ENCODE measurements around the gene PSAPL1.

The PSAPL1 gene

DNA sequence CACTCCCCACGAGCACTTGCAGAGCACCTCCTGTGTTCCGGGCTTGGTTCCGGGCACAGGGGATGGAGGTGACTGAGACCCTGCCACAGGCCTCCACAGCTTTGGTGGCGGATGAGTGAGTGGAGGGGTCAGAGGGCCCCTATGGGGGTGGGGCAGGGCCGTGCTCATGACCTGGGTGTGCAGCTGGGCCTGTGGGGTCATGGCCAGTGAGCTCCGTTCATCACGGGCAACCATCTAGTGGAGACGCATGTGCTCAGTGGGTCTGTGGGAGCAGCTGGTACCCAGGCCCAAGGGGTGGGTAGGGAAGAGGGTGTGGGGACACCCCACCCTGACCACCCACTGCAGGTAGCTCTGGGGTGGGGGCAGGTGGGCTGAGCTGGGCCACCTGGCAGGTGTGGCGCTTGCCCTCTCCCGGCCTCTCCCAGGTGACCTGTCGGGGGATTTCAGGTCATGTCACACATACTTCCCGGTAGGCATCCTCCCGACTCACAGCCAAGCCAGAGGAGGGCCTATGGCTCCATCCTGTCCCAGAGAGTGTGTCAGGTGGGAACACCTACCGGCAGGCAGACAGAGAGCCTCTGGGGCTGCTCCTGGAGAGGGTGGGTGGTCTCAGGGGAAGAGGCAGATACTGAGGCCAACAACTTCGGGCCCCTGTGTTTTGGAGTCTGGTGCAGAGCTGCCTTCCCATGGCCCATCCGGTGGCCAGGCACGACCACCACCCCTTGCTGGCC, 3.6 kb downstream of the PSAPL1 start:
- no peak for DNase-seq

DNA sequence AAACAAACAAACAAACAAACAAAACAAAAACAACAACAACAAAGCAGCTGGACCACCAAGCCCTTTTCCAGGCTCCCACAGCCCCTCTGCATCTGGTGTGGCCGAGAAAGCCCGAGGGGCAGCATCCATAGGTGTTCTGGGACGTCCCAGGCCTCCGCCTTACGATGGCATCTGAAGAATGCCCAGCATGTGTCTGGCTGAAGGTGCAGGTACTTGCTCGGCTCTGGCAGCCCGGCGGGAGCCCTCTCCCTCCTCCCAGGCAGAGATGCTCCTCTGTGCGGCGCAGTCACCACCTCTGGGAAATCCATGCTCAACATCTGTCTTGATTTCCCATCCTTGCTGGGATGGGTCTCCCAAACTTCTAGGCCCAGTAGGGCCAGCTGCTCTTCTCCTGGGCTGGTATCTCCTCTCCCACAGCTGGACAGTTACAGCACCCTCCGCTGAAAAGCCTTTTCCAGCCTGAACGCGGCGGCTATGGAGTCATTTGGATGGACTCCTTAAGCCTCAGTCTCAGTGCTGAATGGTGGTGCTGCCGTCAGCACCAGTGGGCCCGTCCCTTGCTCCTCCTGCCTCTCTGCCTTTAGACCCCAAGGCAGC, 4.3 kb downstream of the PSAPL1 start:
- no peak for DNase-seq

DNA sequence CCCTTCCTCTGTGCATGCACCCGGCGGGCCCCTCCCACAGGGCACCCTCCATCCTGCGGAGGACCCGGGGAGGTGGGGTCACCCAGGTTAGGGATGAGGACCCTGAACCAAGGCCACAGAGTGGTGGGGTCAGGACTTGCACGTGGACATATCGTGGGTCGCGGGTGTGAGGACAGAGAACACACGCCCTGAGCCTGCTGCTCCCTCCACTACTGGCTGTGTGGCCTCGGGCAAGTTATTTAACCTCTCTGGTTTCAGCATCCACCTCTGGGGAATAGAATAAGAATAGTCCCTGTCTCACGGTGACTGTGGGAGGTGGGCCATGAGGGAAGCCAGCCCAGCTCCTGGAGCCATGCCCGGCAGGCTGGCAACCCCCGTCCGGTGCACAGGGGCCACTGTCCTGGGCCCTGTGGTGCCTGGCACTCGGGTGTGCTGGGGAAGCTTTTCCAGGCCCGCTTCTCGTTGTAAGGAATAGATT, 5.1 kb downstream of the PSAPL1 start:
- no peak for DNase-seq

DNA sequence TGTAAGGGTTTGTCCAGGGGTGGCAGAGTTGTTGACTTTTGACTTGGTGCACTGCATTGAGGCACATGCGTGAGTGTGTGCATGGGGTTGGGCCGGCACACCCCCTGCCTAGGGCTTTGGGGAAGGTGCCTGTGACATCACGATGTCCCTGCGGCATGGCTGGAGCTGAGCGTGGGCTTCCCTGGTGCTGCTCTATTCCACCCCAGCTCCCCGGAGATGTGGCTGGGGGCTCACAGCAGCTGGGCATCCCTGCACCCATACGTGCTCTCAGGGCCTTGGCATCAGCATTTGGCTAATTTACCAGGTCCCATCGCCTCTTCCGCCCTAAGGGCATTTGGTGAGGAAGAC, 5.7 kb downstream of the PSAPL1 start:
- DNase-seq, result no peak

DNA sequence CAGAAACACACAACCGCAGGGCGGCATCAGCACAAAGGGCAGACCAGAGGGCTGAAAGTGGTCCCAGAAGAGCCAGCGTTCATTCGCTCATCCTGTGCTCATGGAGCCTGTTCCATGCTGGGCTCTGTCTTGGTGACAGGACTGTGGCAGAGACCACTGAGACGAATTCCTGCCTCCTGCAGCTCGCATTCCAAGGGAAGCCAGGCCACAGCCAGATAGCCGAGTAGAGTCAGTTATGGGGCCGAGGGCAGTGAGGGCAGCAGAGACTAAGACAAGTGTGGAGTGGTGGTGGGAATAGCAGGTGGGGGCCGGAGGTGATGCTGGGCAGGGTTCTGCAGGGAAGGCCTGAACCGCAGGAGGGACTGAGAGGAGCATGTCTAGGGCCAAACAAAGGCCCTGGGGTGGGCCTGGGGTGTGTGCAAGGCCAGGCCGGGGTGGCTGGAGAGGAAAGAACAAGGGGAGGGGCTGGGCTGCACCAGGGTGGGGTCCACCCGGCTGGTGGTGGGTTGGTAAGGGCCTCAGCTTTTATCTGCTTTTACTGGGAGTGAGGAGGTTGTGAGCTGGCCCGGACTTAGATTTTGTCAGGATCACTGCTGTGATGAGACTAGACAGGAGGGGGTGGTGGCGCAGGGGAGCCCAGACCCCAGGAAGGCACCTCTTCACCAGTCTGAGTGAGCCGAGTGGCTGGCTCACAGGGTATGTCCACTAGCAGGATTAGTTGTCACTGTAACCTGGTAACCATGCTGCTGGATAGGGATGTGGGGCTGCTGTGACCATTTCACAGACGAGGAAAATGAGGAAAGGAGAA, 6.3 kb downstream of the PSAPL1 start:
- no peak for DNase-seq

DNA sequence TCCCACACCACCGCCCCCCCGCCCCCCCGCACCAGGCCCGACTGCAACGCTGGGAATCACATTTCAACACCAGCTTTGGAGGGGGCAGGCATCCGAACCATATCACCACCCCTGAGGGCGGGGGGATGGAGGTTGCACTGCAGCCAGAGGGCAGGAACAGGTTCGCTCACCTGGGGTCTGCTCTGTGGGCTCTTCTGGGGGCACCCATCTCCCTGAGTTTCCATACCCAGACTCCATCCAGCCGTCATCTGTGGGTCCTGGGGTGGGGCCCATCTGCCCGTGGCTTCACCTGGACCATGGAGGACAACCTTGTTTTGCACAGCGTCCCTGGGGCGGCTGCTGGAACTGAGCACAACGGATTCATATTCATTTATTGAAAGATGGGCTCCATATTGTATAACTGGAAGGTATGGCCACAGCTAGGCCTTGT, 6.9 kb downstream of the PSAPL1 start:
- DNase-seq, result no peak

DNA sequence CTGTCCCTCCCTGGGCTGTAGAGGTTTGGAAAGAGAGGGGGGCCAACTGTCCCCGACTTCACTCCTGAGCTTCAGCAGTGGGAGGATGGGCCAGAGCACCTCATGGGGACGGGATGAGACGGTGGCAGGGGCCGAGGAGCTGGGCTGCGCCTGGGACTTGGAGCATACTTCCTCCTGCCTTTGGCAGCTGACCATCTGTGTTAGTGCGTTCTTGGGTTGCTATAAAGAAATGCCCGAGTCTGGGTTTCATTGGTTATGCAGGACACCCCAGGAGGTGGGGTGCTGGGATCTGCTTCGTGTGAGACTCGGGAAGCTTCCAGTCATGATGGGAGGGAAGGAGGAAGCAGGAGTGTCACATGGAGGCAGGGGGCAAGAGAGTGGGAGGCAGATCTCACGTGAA, 7.4 kb downstream of the PSAPL1 start:
- DNase-seq, result no peak

DNA sequence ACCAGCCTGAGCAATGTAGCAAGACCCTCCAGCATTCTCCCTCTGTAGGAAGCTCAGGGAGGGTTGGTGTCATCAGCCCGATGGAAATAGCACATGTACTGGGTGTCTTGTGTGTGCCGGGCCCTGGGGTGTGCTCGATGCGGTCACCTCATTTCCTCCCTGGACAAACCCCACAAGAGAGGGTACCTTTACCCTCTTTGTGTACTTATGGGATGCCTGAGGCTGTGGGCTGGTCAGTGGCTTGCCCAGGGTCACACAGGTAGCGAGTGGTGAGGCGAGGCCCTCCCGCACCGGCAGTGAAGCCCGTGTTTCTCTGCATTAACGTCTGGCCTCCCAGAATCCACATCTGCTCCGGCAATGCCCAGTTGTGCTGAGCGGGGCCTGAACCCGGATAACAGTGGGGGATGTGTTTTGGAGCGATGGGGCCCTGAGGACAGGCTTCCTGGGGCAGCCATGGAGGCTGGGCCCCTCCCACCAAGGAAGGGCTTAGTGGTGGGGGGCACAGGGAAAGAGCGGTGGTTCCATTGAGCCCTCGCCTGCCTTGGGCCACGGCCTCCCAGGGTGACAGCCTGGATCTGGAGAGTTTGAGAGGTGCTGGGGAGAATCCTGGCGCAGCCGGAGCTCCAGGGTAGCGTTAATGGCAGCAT, 8.1 kb downstream of the PSAPL1 start:
- no peak for DNase-seq

DNA sequence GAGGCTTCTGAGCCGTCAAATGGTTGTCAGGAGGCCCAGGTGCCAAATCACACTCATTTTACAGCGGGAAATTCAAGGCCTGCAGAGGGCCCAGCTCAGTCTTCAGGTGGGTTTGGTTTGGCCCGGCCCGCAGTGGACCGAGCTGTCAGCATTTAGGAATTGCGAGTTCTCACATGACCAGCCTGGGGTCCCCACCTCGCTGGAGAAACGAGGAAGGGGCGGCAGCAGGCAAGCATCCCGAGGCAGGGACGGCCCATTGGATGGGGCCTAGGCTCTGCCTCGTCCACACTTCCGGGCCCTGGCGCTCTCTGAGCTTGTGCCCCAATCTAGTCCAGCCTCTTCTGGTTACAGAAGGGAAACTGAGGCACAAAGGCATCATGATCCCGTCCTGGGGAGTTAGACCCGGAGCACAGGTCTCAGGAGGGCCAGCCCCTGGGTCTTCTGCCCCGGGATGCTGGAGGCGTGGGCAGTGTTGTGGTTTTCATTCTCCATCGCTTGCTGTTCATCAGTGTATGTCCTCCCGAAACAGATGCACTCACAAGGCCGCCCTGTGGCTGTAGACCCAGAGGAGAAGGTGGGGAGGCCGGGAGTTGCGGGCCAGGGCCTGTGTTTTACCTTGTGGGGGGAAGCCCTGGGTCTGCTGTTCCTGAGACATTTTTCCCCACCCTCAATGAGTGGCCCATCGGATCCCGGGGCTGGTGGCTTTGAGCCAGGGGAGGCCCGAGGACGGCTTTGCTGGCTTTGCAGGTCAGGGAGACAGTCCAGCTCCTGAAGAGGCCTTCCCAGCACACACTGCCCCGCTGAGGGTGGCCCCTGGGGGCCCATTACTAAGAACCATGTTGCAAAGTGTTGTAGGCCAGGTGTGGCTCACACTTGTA, 8.9 kb downstream of the PSAPL1 start:
- no peak for DNase-seq

DNA sequence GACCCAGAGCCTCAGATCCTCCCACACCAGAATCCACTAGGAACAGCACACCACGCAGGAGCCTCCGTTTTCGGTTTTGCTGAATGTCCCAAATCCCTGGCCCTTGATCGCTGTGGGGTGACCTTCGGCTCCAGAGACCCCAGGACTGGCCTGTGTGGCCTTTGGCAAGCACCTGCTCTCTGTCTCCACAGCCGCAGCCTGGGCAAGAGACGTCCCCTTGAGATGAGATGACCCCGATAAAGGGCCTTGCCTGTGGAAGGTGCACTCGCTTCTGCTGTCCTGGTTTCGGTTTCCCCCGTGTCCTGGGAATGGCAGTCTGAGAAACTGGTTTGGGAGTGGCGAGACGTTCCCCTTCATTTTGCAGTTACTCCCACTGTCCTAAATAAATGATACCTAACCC, 9.6 kb downstream of the PSAPL1 start:
- no peak for DNase-seq

DNA sequence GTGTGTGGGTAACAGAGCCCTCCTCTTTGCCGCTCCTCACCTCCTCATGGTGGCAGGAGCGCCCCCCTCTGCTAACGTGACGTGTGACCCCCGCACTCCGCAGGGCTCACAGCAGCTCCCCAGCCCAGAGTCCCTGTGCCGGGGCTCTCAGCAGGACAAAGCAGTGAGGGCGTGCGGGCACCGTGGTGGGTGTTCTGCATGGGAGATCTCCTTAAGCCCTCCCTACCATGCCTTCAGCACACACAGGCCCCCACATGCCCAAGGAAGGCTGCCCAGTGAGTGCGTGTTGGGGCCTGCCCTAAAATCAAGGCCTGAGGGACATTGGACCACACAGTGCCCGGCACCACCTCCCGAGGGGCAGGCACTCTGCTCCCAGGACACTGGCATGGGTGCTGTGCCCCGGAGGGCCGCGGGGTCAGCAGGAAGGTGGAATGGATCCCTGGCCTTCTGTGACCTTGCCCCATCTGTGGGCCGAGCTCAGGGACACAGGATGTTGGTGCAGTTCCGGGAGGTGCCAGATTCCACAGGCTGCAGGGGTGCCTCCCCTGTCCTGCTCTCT, 10.1 kb downstream of the PSAPL1 start:
- no peak for DNase-seq

DNA sequence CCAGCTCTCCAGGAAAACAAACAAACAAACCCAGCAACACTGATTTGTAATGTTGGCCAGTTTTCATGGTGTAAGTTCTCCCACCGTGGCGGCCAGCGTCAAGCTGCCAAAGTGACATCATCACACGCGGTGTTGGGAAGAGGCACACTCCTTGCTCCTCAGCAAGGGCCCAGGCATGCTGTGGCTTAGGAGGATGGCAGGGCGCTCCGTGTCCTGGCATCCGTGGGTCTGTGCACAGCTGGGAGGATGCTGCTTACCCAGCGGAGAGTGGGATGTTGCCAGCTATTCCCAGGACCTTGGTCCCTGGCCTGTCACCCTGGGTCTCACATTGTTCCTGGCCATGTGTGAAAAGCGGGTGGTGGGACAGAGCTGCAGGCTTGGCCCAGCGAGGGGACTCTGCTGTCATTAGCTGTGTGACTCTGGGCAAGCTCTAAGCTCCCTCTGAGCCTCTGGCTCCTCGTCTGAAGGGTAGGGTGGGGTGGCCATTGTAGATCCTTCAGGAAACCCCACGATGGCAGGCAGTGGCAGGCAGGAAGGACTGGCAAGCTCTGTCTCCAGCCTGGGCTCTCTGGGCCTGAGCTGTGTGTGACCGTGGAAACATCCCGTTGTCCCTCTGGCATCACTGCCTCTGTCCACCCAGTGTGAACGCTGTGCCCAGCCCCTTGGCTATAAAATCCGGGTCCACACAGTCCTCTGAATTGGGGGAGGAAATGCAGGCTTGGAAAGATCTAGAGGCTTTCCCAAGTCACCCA, 10.8 kb downstream of the PSAPL1 start:
- no peak for DNase-seq

DNA sequence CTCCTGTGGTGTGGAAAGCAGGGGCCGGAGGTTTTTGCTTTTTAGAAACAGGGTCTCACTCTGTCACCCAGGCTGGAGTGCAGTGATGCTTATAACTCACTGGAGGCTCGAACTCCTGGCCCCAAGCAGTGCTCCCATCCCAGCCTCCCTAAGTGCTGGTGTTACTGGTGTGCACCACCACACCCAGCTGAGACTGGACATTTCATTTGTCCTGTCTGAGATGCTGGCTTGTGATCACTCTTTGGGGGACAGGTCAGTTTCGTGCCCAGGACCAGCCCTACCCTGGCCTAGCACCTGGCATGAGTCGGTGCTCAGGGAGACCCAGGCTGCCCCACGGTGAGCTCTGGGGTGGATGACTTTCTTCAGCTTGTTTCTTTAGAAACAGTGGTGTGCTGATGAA, 11.3 kb downstream of the PSAPL1 start:
- no peak for DNase-seq

DNA sequence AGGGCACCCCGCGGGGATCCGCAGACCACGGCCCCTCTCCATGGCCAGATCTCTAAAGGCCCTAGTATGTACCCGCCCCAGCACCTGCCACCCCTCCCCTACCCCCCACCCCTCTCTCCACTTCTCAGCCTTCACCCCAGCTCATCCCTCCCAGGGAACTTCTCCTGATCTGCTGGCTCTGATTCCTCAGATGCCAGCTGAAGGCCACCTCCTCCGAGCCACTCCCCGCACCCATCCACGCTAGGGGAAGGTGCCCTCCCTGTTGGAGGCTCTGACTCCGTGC, 11.9 kb downstream of the PSAPL1 start:
- no peak for DNase-seq

DNA sequence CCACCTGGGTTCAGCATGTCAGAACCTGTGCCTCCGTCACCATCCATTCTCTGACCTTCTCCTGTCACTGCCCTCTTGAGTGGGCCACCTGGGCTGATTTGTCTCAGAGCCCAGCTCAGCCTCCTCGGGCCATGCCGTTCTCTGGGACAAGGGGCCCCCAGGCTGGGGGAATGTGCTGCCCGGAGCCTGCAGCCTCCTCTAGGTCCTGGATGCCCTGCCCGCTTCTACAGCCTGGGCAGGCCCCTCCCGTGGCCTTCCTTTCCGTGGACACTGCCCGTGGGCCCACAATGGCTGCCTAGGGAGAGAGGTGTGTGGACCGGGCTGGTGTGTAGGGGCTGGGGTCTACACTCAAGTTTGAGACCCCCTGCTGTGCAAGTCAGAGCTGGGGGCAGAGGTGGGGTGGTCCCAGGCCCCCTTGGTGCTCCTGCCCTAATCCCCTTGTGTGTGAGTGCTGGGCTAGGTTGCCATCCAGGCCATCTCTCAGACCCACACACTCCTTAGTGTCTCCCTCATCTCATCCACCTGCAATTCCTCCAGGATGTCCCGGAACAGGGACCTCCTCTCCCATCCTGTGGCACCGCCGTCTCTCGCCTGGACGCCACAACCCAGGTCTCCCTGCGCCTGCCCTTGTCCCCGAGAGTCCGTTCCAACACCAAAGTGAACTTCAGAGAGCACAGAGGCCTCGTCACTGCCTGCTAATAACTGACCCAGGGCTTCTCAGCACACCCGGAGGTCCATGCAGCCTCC, 12.4 kb downstream of the PSAPL1 start:
- no peak for DNase-seq

DNA sequence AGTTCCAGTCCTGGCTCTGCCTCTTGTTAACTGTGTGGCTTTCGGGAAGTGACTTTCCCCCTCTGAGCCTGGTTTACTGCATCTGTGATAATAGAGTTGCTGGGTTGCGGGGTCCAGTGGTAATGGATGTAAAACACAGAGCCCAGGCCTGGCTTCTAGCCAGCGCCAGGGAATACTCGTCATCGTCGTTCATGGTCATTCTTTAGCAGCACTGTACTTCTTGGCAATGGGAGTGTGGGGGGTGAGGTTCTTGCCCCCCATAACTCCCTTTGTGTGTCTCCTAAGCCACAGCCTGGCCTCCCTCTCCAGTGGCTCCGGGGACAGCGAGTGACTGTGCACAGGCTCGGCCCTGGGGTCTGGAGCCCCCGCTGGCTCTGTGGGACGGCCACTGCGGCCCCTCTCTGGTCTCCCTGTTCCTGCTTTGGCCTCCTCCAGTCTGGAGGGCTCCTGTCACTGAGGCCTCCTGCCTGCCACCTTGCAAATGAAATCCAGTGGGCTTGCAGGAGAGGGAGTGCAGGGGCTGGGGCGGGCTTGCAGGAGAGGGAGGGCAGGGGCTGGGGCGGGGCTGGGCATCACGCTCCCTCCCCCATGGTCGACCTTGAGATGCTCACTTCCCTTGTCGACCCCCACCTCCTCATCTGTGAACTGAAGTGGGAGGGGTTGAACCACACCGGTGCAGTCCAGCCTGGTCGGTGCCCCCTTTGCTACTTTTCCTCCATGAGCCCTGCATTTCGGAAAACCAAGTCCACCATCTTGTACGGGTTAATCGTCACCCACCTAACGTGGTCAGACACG, 13.2 kb downstream of the PSAPL1 start:
- DNase-seq, result no peak

DNA sequence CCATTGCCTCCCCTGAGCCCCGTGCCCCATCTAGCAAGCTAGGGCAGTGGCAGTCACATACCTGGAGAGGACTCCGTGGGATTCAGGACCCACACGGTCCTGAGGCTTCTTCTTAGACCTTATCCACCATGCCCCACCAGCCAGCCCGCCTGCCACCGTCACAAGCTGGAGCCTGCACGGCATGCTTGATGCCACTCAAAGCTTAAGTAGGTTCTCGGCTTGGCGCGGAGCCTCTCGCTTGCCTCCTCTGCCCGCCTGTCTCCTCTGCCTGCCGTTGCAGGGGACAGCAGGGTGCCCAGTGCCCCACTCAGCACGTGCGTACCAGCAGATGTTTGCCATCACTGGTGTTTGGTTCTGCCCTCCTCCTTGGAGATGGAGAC, 14.1 kb downstream of the PSAPL1 start:
- no peak for DNase-seq

DNA sequence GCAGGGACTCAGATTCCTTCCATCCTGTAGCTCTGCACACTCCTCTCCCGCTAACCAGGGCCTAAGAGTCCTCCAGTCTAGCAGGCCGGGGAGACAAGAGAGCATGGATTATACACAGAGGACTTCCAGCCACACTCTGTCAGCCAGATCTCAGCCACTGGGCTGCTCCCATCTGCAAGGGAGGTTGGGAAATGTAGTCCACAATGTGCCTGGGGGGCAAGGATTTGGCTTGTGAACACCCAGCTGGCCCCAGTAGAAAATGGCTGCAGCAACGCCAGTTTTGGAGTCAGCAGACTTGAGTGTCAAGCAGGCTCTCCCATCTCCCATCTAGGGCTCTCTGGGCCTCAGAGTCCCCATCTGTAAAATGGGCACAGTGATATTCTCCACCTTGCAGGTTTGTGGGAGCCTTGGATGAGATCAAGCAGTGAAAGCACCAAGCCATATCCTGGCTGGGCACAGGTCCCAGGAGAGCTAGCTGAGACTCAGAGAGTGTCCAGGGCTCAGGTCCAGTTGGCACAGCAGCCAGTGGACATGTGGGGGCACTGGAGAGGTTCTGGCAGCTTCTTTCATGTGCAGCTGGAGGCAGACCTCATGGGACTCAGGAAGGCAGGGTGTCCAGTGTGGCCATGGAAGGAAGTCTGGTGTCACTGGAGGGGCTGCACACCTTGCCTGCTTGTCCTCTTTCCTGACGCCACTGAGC, 14.6 kb downstream of the PSAPL1 start:
- DNase-seq, result no peak

All from suppressor macrophage treated with lipopolysaccharide for 4 hours (primary cell).